Neural cell (in vitro differentiated cells): ENCODE results near the gene HACL1.

ENCODE experiments used
- CTCF ChIP-seq: fragments of 450-650 bp; IDR thresholded peaks from 2 replicates; pipeline ENCODE4 v1.5.1; 2014; ENCODE audit warnings: antibody characterized with exemption, mild to moderate bottlenecking, moderate library complexity; ENCODE audit not compliant: poor library complexity, severe bottlenecking
- EZH2 ChIP-seq: fragments of 200-600, 300-800 bp; shearing (Covaris generic), sonication (generic); IDR thresholded peaks from 2 replicates; pipeline ENCODE4 v1.6.1; 2014; ENCODE audit warnings: antibody characterized with exemption, low read length, borderline replicate concordance, mild to moderate bottlenecking; ENCODE audit not compliant: insufficient read depth, poor library complexity, severe bottlenecking
- MXI1 ChIP-seq: fragments of 450-650 bp; conservative IDR thresholded peaks from 2 replicates; pipeline ENCODE4 v1.6.1; 2014; ENCODE audit warnings: antibody characterized with exemption, mild to moderate bottlenecking; ENCODE audit not compliant: poor library complexity, severe bottlenecking
- POLR2AphosphoS5 ChIP-seq: IDR thresholded peaks from 2 replicates; pipeline ENCODE4 v1.6.1; 2012
- RAD21 ChIP-seq: fragments of 450-650 bp; conservative IDR thresholded peaks from 2 replicates; pipeline ENCODE4 v1.6.1; 2014; ENCODE audit warnings: antibody characterized with exemption, mild to moderate bottlenecking, moderate library complexity
- REST ChIP-seq: IDR thresholded peaks from 2 replicates; pipeline ENCODE4 v1.6.1; 2012; ENCODE audit warnings: borderline replicate concordance
- SMC3 ChIP-seq: fragments of 450-650 bp; conservative IDR thresholded peaks from 2 replicates; pipeline ENCODE4 v1.6.1; 2014; ENCODE audit warnings: antibody characterized with exemption, mild to moderate bottlenecking, moderate library complexity; ENCODE audit not compliant: poor library complexity
- TAF1 ChIP-seq: IDR thresholded peaks from 2 replicates; pipeline ENCODE4 v1.6.1; 2012; ENCODE audit warnings: low read depth

DNA sequence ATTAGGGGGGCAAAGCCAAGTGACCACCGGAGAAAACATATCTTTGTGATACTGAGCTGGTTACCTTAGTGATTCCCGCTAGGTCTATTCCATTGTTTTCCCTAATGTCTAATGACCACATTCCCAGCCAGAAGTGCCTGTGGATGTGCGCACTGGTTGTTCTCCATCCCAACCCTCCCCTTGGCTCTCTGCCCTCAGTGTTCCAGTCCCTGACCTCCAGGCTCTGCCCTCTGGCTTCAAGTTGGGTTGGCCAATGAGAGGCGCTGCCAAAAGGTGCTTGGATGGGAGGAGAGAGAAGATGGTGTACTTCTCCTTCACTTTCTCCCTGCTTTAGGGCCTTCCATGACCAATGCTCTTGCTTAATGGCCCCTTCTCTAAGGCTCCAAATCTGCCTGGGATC, 82.3 kb downstream of the HACL1 start:
- TF ChIP-seq CTCF: no peak
- no peak for TF ChIP-seq MXI1
- TF ChIP-seq POLR2AphosphoS5: no peak
- TF ChIP-seq SMC3: no peak
- TF ChIP-seq RAD21: no peak
- TF ChIP-seq REST: no peak
- no peak for TF ChIP-seq EZH2
- TF ChIP-seq TAF1: no peak
